RPMI8226 (cell line): ENCODE results near the gene SNUPN.

Source experiments
- DNase-seq: peaks from one replicate; pipeline ENCODE4 v3.0.0-alpha.2; 2015

Gene SNUPN

GRCh38 chr15:75625542-75626347, at the start of gene SNUPN:
Gene SNUPN, minus strand, starts transcription at chr15:75625725. Its CDS starts 4,674 bp downstream, at chr15:75621051.
- peak; percentile 99 for DNase-seq

GRCh38 chr15:75674366-75674765, 48.8 kb upstream of the SNUPN start:
- no peak for DNase-seq

- DNase-seq: no peak
Observed at GRCh38 chr15:75673426-75674235, 48.1 kb upstream of the SNUPN start.

- DNase-seq: no peak
Observed at GRCh38 chr15:75672646-75673425, 47.3 kb upstream of the SNUPN start.

GRCh38 chr15:75671730-75672602, 46.4 kb upstream of the SNUPN start:
- DNase-seq: no peak

GRCh38 chr15:75669879-75670212, 44.3 kb upstream of the SNUPN start:
- no peak for DNase-seq

GRCh38 chr15:75669191-75669878, 43.8 kb upstream of the SNUPN start:
- DNase-seq: peak; percentile 25

- DNase-seq: no peak
Observed at GRCh38 chr15:75666823-75667501, 41.4 kb upstream of the SNUPN start.

- no peak for DNase-seq
Observed at GRCh38 chr15:75663931-75664421, 38.5 kb upstream of the SNUPN start.

GRCh38 chr15:75662823-75663519, 37.4 kb upstream of the SNUPN start:
- DNase-seq: no peak

GRCh38 chr15:75661756-75662140, 36.2 kb upstream of the SNUPN start:
- no peak for DNase-seq

- no peak for DNase-seq
Observed at GRCh38 chr15:75661100-75661755, 35.7 kb upstream of the SNUPN start.

- DNase-seq: no peak
Observed at GRCh38 chr15:75659928-75660645, 34.6 kb upstream of the SNUPN start.

GRCh38 chr15:75659141-75659771, 33.7 kb upstream of the SNUPN start:
- no peak for DNase-seq

- DNase-seq: no peak
Observed at GRCh38 chr15:75656813-75657212, 31.3 kb upstream of the SNUPN start.

- no peak for DNase-seq
Observed at GRCh38 chr15:75656331-75656730, 30.8 kb upstream of the SNUPN start.

GRCh38 chr15:75655931-75656330, 30.4 kb upstream of the SNUPN start:
- DNase-seq: no peak

GRCh38 chr15:75654201-75654907, 28.8 kb upstream of the SNUPN start:
- DNase-seq: no peak
